Measurements from ENCODE around the gene IWS1. TPM values are rescaled to one million over a fixed set of nuclear protein-coding genes. Genes with fewer than 3 reads are reported as not detected.

Gene IWS1
- total and polyA plus RNA-seq, 2 experiments from 2014 or later: 45.9 to 47.8 TPM

DNA sequence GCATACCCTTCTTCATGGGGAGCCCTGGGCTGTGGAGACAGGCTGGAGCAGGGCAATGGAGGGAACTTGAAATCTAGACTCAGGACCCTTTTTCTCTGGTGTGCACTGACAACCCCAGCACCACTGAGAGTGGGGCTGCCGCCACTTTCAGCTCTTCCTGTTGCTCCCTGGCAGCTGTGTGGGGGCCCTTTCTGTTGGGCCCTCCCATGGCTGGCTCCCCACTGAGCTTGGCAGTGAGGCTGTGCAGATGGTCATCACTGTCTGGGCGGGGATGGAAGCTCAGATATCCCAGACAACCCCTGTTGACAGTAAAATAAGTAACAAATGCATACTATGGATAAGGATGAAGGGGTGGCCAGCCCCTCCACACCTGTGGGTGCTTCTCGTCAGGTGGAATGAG lies 15.9 kb upstream of the IWS1 start:
- H2AFZ ChIP-seq: no peak overlapping the region
- no peak for TF ChIP-seq EZH2 (IDR thresholded peaks at IDR 0.05; ENCODE audit: borderline replicate concordance)
- no peaks in the 10 kb centered on the region for H3K27me3 ChIP-seq
- H3K27ac ChIP-seq: peak overlapping the region; percentile 91
- no peaks in the 10 kb centered on the region for H4K20me1 ChIP-seq (ENCODE audit: insufficient read depth, poor library complexity, severe bottlenecking)
- 88% methylated on average over 3 of the region's 3 CpGs for WGBS (ENCODE audit: low lambda C conversion rate, missing lambda C conversion rate)
- H3K4me2 ChIP-seq: peak overlapping the region; percentile 63
- no peaks in the 10 kb centered on the region for H3K9me3 ChIP-seq (ENCODE audit: low read depth)
- H3K9me2 ChIP-seq (replicated peaks; ENCODE audit: insufficient read depth): no peaks in the 10 kb centered on the region
- H3K4me3 ChIP-seq: no peak overlapping the region
- H3K4me1 ChIP-seq (ENCODE audit: insufficient read depth): peaks cover 11% of the 10 kb centered on the region
- no peaks in the 10 kb centered on the region for H3K79me2 ChIP-seq
- no peak for DNase-seq (ENCODE audit: low spot score)
- H3K36me3 ChIP-seq (replicated peaks; ENCODE audit: insufficient read depth, low read depth): no peaks in the 10 kb centered on the region

DNA sequence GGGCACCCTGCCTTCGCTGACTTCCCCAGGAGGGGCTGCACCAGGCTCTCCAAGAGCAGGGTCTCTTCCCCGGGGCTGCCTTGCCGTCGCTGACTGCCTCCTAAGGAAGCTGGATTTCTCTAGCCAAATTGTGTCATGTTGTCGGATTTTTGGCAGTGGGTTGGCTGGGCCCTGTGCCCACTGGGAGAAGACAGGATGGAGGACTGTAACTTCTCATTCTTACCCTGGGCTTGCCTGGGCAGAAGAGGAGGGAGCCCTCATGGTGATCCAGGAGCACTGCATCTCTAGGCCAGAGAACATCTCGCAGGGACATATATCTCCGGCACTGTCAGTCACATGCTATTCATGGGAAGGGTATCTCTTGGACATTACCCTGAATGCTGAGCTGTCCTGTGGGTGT lies 15.5 kb upstream of the IWS1 start:
- no peak for DNase-seq (ENCODE audit: low spot score)

DNA sequence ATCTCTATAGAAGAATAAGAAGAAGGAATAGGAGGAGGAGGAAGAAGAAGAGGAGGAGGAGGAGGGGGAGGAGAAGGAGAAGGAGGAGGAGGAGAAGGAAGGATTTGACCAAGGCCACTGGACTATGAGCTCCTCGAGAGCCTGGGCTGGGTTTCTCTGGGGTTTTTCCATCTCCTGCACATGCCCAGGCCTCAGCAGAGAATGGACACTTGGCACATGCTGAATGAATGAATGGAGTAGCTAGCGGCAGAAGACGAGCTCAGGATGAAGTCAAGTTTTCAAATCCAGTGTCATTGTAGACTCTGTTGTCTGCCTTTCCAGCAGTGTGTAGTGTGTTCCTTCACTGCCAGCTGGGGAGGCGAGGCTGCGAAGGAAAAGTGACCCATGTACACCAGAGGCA lies 11.4 kb upstream of the IWS1 start:
- Histone ChIP-seq H3K9me3 (ENCODE audit: low read depth) (no peaks in the 10 kb centered on the region), H3K36me3 (replicated peaks; ENCODE audit: insufficient read depth, low read depth) (no peaks in the 10 kb centered on the region), H3K4me2 (peak overlapping the region; percentile 70), H3K4me3 (no peak overlapping the region), H3K27me3 (no peaks in the 10 kb centered on the region), H3K27ac (peak overlapping the region; percentile 98), H3K79me2 (peaks cover 3% of the 10 kb centered on the region), H2AFZ (no peak overlapping the region), H4K20me1 (ENCODE audit: insufficient read depth, poor library complexity, severe bottlenecking) (no peaks in the 10 kb centered on the region), H3K9me2 (replicated peaks; ENCODE audit: insufficient read depth) (no peaks in the 10 kb centered on the region), H3K4me1 (ENCODE audit: insufficient read depth) (peaks cover 11% of the 10 kb centered on the region)
- DNase-seq (ENCODE audit: low spot score): no peak
- TF ChIP-seq EZH2 (IDR thresholded peaks at IDR 0.05; ENCODE audit: borderline replicate concordance): no peak
- no peak for TF ChIP-seq EZH2phosphoT487 (IDR thresholded peaks at IDR 0.05; ENCODE audit: low read depth, severe bottlenecking, unreplicated experiment)
- TF ChIP-seq, protein P1, sequence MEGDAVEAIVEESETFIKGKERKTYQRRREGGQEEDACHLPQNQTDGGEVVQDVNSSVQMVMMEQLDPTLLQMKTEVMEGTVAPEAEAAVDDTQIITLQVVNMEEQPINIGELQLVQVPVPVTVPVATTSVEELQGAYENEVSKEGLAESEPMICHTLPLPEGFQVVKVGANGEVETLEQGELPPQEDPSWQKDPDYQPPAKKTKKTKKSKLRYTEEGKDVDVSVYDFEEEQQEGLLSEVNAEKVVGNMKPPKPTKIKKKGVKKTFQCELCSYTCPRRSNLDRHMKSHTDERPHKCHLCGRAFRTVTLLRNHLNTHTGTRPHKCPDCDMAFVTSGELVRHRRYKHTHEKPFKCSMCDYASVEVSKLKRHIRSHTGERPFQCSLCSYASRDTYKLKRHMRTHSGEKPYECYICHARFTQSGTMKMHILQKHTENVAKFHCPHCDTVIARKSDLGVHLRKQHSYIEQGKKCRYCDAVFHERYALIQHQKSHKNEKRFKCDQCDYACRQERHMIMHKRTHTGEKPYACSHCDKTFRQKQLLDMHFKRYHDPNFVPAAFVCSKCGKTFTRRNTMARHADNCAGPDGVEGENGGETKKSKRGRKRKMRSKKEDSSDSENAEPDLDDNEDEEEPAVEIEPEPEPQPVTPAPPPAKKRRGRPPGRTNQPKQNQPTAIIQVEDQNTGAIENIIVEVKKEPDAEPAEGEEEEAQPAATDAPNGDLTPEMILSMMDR (IDR thresholded peaks at IDR 0.05; ENCODE audit: poor library complexity): no peak
- 99% methylated on average over 4 of the region's 5 CpGs for WGBS (ENCODE audit: low lambda C conversion rate, missing lambda C conversion rate)

More for the DNA sequence above, 15.5 kb upstream of the IWS1 start:
- Histone ChIP-seq H3K9me2 (replicated peaks; ENCODE audit: insufficient read depth) (no peaks in the 10 kb centered on the region), H3K9me3 (ENCODE audit: low read depth) (no peaks in the 10 kb centered on the region), H3K4me3 (no peak overlapping the region), H2AFZ (no peak overlapping the region), H3K36me3 (replicated peaks; ENCODE audit: insufficient read depth, low read depth) (no peaks in the 10 kb centered on the region), H3K79me2 (peaks cover 2% of the 10 kb centered on the region), H3K4me1 (ENCODE audit: insufficient read depth) (peaks cover 11% of the 10 kb centered on the region), H3K4me2 (peak overlapping the region; percentile 63), H3K27me3 (no peaks in the 10 kb centered on the region), H4K20me1 (ENCODE audit: insufficient read depth, poor library complexity, severe bottlenecking) (no peaks in the 10 kb centered on the region), H3K27ac (peak overlapping the region; percentile 91)
- no peak for TF ChIP-seq EZH2 (IDR thresholded peaks at IDR 0.05; ENCODE audit: borderline replicate concordance)
- TF ChIP-seq, protein P1 (IDR thresholded peaks at IDR 0.05; ENCODE audit: poor library complexity): no peak
- 77% methylated on average over 7 of the region's 7 CpGs for WGBS (ENCODE audit: low lambda C conversion rate, missing lambda C conversion rate)

DNA sequence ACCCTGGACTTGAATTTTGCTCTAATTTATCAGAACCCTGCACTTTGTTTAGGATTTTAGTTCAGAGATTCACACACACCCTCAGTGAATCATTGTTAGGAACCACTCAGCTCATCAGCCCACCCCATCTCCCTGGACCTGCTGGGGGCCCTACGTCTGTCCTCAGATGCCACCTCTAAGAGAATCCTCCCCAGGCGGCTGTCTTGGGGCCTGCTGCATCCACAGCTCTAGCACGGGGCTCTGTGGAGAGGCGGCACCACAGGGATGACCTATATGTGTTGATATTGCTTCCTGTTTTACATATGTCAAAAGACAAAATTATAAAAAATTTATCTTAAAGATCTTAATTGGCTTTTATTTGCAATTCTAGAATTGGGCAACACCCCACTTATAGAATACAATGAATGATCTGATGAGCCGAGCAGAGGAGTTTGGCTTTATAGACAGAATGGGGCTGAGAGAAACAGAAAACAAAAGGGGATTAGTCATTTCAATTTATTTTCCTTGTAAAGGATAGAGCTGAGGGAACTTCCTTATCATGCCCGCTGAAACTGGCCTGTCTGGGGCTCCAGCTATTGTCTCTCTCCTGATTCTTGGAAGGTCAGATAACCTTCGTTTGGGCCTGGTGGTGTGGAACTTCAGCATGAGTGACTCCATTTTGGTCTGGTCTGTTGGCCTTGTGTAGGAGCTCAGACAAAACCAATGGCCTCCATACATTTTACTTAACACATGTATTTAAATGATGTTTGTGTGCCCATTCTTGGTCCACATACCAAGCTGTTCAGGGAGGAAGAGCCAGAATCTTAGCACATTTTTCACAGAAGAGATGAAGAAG lies 10.6 kb upstream of the IWS1 start:
- H4K20me1 ChIP-seq (ENCODE audit: insufficient read depth, poor library complexity, severe bottlenecking): no peaks in the 10 kb centered on the region
- peak overlapping the region; percentile 98 for H3K27ac ChIP-seq
- peak overlapping the region; percentile 70 for H3K4me2 ChIP-seq
- no peaks in the 10 kb centered on the region for H3K36me3 ChIP-seq (replicated peaks; ENCODE audit: insufficient read depth, low read depth)
- peaks cover 4% of the 10 kb centered on the region for H3K4me1 ChIP-seq (ENCODE audit: insufficient read depth)
- no peaks in the 10 kb centered on the region for H3K9me3 ChIP-seq (ENCODE audit: low read depth)
- no peak overlapping the region for H3K4me3 ChIP-seq
- H2AFZ ChIP-seq: no peak overlapping the region
- DNase-seq (ENCODE audit: low spot score): no peak
- H3K9me2 ChIP-seq (replicated peaks; ENCODE audit: insufficient read depth): no peaks in the 10 kb centered on the region
- no peak for TF ChIP-seq EZH2 (IDR thresholded peaks at IDR 0.05; ENCODE audit: borderline replicate concordance)
- TF ChIP-seq, protein P1 (IDR thresholded peaks at IDR 0.05; ENCODE audit: poor library complexity): no peak
- TF ChIP-seq EZH2phosphoT487 (IDR thresholded peaks at IDR 0.05; ENCODE audit: low read depth, severe bottlenecking, unreplicated experiment): no peak
- H3K27me3 ChIP-seq: no peaks in the 10 kb centered on the region
- peaks cover 3% of the 10 kb centered on the region for H3K79me2 ChIP-seq
- 72% methylated on average over 7 of the region's 7 CpGs for WGBS (ENCODE audit: low lambda C conversion rate, missing lambda C conversion rate)
